HepG2 (cell line): ENCODE data around the gene SAPCD1. TPM values are rescaled to one million over a fixed set of nuclear protein-coding genes. Genes with fewer than 3 reads are reported as not detected.

ENCODE experiments used
- CBX5 ChIP-seq: sonication (generic); formaldehyde crosslinking; IDR thresholded peaks from 2 replicates; pipeline ENCODE4 v1.4.0; 2020; ENCODE audit warnings: missing genetic modification reagents, borderline replicate concordance
- CC2D1A ChIP-seq: sonication (generic); formaldehyde crosslinking; IDR thresholded peaks from 2 replicates; pipeline ENCODE4 v1.8.1; 2023; ENCODE audit warnings: mild to moderate bottlenecking, missing genetic modification reagents
- CHCHD3 ChIP-seq: sonication (generic); formaldehyde crosslinking; IDR thresholded peaks from 2 replicates; pipeline ENCODE4 v1.8.0; 2022; ENCODE audit warnings: mild to moderate bottlenecking, missing genetic modification reagents, moderate library complexity
- DR1 ChIP-seq: sonication (generic); formaldehyde crosslinking; IDR thresholded peaks from 2 replicates; pipeline ENCODE4 v1.8.0; 2021; ENCODE audit warnings: mild to moderate bottlenecking, missing genetic modification reagents, inconsistent platforms
- KDM2A ChIP-seq: sonication (generic); formaldehyde crosslinking; IDR thresholded peaks from 2 replicates; pipeline ENCODE4 v1.4.0; 2020; ENCODE audit warnings: low read depth, missing genetic modification reagents, borderline replicate concordance
- KMT2B ChIP-seq: IDR thresholded peaks from 2 replicates; pipeline ENCODE4 v1.6.1; 2016; ENCODE audit warnings: missing genetic modification reagents, missing compliant biosample characterization
- MXD1 ChIP-seq: sonication (generic); formaldehyde crosslinking; IDR thresholded peaks from 2 replicates; pipeline ENCODE4 v1.4.0; 2020; ENCODE audit warnings: mild to moderate bottlenecking, missing genetic modification reagents
- SMAD3 ChIP-seq: sonication (generic); formaldehyde crosslinking; IDR thresholded peaks from 2 replicates; pipeline ENCODE4 v1.4.0; 2020; ENCODE audit warnings: missing genetic modification reagents
- SNAI1 ChIP-seq: sonication (generic); formaldehyde crosslinking; IDR thresholded peaks from 2 replicates; pipeline ENCODE4 v1.5.0; 2020; ENCODE audit warnings: mild to moderate bottlenecking, missing genetic modification reagents, borderline replicate concordance
- TBX2 ChIP-seq: sonication (generic); formaldehyde crosslinking; IDR thresholded peaks from 2 replicates; pipeline ENCODE4 v1.5.0; 2020; ENCODE audit warnings: missing genetic modification reagents, mild to moderate bottlenecking, borderline replicate concordance
- TEF ChIP-seq: sonication (generic); formaldehyde crosslinking; IDR thresholded peaks from 2 replicates; pipeline ENCODE4 v1.5.0; 2020; ENCODE audit warnings: missing genetic modification reagents
- THAP11 ChIP-seq: IDR thresholded peaks from 2 replicates; pipeline ENCODE4 v1.6.1; 2016; ENCODE audit warnings: missing biosample characterization, missing genetic modification reagents
- ZBTB26 ChIP-seq: IDR thresholded peaks from 2 replicates; pipeline ENCODE4 v1.6.1; 2016; ENCODE audit warnings: missing compliant biosample characterization, missing genetic modification reagents, borderline replicate concordance
- ZNF225 ChIP-seq: sonication (generic); formaldehyde crosslinking; IDR thresholded peaks from 2 replicates; pipeline ENCODE4 v1.4.0; 2020; ENCODE audit warnings: mild to moderate bottlenecking, missing genetic modification reagents
- ZNF430 ChIP-seq: sonication (generic); formaldehyde crosslinking; IDR thresholded peaks from 2 replicates; pipeline ENCODE4 v1.9.0; 2021; ENCODE audit warnings: mild to moderate bottlenecking, missing genetic modification reagents
- ZNF513 ChIP-seq: sonication (generic); formaldehyde crosslinking; conservative IDR thresholded peaks from 2 replicates; pipeline ENCODE4 v1.5.0; 2020; ENCODE audit warnings: missing genetic modification reagents
- ZNF616 ChIP-seq: sonication (generic); formaldehyde crosslinking; IDR thresholded peaks from 2 replicates; pipeline ENCODE4 v1.5.0; 2020; ENCODE audit warnings: low read depth, mild to moderate bottlenecking, missing genetic modification reagents
- ZNF770 ChIP-seq: sonication (generic); formaldehyde crosslinking; IDR thresholded peaks from 2 replicates; pipeline ENCODE4 v1.5.0; 2020; ENCODE audit warnings: mild to moderate bottlenecking, missing genetic modification reagents
- ZNF839 ChIP-seq: sonication (generic); formaldehyde crosslinking; IDR thresholded peaks from 2 replicates; pipeline ENCODE4 v1.4.0; 2020; ENCODE audit warnings: missing genetic modification reagents, mild to moderate bottlenecking, borderline replicate concordance
- polyA plus RNA-seq, 8 experiments: library from polyadenylated mRNA; depleted of rRNA in 3 of 8; stranded (reverse) in 7 of 8; unstranded in 1 of 8; fragments of >200 nt; fragmentation: Illumina TruSeq in 4 of 8; extraction: Trizol in 4 of 8; gene quantifications; 2 replicates each; pipeline versions ENCODE4 v1.2.1 to v1.2.3, GENCODE V29; 2011 to 2016; ENCODE audit warnings: low read depth in 4 of 8, missing spikeins in 1 of 8, mixed read lengths in 1 of 8; ENCODE audit not compliant: insufficient read depth in 1 of 8
- total RNA-seq, 5 experiments: library from RNA; depleted of rRNA; stranded (reverse); fragments of >200 nt; fragmentation: Illumina TruSeq; extraction: Trizol; gene quantifications; 2 replicates each; pipeline ENCODE4 v1.2.3, GENCODE V29; 2016; ENCODE audit warnings: low read depth in 1 of 5

SAPCD1 gene
- total and polyA plus RNA-seq, 2 of the 13 experiments (the other 11 are each of a cell fraction or from before 2014, with no cell fraction given), result 2.5 to 3.9 TPM

- TF ChIP-seq ZBTB26 (CRISPR knock-in tag) (peak; percentile 34), CC2D1A (0 out of 2 replicates have a peak, but pooled peaks have one; percentile 14), CBX5 (CRISPR knock-in tag) (no peak; the same call in 1 of the 2 replicates), KMT2B (CRISPR knock-in tag) (0 out of 2 replicates have a peak, but pooled peaks have one; percentile 36), MXD1 (CRISPR knock-in tag) (peak; percentile 80), ZNF430 (peak; percentile 63; the same call in 1 of the 2 replicates), ZNF839 (0 out of 2 replicates have a peak, but pooled peaks have one; percentile 59), ZNF770 (peak; percentile 66; the same call in 1 of the 2 replicates), KDM2A (CRISPR knock-in tag) (peak; percentile 68; the same call in 1 of the 2 replicates), ZNF225 (CRISPR knock-in tag) (0 out of 2 replicates have a peak, but pooled peaks have one; percentile 33), TBX2 (CRISPR knock-in tag) (peak; percentile 75; the same call in 1 of the 2 replicates), ZNF513 (no peak), SMAD3 (CRISPR knock-in tag) (no peak), ZNF616 (0 out of 2 replicates have a peak, but pooled peaks have one; percentile 22), TEF (CRISPR knock-in tag) (no peak), SNAI1 (CRISPR knock-in tag) (peak; percentile 32; the same call in 1 of the 2 replicates), THAP11 (CRISPR knock-in tag) (peak; percentile 38; the same call in 1 of the 2 replicates), CHCHD3 (peak; percentile 55; the same call in 1 of the 2 replicates), DR1 (0 out of 2 replicates have a peak, but pooled peaks have one; percentile 40)
These were observed 3.7 kb downstream of the SAPCD1 start (continued) for GRCh38 chr6:31765910-31766794.
